Coronary artery (tissue), 2 donors: ENCODE measurements around the gene RARRES1.

ENCODE experiments used
- DNase-seq: peaks from one replicate; pipeline ENCODE4 v3.0.0-alpha.2; 2017; ENCODE audit warnings: low spot score
- H3K27ac ChIP-seq, 2 donors: fragments of 200-600 bp; sonication (generic); one replicate each; pipeline ENCODE4 v1.5.1; 2016 to 2019
- H3K4me3 ChIP-seq: fragments of 200-600 bp; sonication (generic); 2 replicates; pipeline ENCODE4 v1.5.1; 2016; ENCODE audit warnings: mild to moderate bottlenecking, moderate library complexity
- TF ChIP-seq, protein P1 (sequence below): fragments of 200-600 bp; sonication (generic); IDR thresholded peaks from one replicate; pipeline ENCODE4 v1.5.1; 2019; ENCODE audit warnings: antibody characterized with exemption

RARRES1 gene

DNA sequence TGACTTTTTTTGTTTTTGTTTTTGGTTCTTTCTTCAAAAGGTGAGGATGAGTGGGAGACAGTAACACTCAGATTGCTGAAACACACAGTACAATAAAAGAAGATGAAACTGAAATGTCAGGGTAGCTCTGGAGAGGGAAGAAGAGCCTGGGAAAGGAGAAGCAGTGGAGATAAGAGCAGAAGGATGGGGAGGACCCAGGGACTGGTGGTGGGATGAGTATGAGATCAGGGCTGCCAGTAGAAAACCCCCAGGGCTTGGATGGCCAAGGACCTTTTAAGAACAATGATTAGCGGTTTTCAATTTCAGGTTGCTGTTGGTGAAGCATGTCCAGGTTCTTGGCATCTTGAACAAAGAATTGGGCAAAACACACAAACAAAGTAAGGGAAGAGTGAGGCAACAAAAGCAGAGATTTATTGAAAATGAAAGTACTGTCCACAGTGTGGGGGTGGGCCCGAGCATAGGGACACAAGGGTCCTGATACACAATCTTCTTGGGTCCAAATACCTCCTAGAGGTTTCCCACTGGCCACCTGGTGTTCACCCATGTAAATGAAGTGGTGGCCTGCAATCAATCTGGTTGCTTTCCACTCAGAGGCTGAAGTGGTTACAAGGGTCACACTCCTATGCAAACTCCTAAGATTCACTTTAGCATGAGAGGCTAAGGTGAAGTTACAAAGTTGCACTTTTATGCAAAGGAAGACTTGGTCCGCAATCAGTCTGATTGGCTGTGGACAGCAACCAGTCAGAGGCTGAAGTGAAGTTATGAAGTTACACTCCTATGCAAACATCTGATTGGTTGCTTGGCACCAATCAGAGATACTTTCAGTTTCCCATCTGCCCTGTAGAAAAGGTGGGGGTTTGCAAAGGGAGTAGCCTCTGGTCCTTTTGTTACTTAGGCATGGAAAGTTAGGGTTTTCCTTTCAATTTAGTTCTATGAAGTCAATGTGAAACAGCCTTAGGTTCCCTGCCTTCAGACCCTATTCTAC is 43.5 kb upstream of the RARRES1 start:
- DNase-seq = no peak
- Histone ChIP-seq H3K27ac (peak overlapping the region in 1 of 2 donors; percentile 16), H3K4me3 (no peak overlapping the region)
- TF ChIP-seq, protein P1, sequence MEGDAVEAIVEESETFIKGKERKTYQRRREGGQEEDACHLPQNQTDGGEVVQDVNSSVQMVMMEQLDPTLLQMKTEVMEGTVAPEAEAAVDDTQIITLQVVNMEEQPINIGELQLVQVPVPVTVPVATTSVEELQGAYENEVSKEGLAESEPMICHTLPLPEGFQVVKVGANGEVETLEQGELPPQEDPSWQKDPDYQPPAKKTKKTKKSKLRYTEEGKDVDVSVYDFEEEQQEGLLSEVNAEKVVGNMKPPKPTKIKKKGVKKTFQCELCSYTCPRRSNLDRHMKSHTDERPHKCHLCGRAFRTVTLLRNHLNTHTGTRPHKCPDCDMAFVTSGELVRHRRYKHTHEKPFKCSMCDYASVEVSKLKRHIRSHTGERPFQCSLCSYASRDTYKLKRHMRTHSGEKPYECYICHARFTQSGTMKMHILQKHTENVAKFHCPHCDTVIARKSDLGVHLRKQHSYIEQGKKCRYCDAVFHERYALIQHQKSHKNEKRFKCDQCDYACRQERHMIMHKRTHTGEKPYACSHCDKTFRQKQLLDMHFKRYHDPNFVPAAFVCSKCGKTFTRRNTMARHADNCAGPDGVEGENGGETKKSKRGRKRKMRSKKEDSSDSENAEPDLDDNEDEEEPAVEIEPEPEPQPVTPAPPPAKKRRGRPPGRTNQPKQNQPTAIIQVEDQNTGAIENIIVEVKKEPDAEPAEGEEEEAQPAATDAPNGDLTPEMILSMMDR = no peak

DNA sequence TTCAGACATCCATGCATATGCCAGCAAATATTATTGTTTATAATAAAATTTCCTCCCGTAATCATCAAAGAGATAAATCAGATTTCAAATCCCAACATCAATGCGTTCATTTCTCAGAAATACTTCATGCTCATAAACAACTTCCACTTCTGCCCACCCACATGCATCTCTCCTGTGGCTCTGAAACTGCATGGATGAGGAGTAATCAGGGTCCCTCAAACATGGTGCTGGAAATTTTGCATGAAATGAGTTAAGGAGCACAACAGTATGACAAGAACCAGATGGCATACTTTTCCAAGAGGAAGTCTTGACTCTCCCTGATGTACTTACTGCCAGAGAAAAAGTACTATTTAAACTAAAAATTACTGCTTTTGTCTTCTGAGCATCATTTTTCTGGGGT is 42.7 kb upstream of the RARRES1 start:
- no peak overlapping the region for H3K27ac ChIP-seq
- DNase-seq = no peak
- no peak overlapping the region for H3K4me3 ChIP-seq
- TF ChIP-seq, protein P1 = no peak

DNA sequence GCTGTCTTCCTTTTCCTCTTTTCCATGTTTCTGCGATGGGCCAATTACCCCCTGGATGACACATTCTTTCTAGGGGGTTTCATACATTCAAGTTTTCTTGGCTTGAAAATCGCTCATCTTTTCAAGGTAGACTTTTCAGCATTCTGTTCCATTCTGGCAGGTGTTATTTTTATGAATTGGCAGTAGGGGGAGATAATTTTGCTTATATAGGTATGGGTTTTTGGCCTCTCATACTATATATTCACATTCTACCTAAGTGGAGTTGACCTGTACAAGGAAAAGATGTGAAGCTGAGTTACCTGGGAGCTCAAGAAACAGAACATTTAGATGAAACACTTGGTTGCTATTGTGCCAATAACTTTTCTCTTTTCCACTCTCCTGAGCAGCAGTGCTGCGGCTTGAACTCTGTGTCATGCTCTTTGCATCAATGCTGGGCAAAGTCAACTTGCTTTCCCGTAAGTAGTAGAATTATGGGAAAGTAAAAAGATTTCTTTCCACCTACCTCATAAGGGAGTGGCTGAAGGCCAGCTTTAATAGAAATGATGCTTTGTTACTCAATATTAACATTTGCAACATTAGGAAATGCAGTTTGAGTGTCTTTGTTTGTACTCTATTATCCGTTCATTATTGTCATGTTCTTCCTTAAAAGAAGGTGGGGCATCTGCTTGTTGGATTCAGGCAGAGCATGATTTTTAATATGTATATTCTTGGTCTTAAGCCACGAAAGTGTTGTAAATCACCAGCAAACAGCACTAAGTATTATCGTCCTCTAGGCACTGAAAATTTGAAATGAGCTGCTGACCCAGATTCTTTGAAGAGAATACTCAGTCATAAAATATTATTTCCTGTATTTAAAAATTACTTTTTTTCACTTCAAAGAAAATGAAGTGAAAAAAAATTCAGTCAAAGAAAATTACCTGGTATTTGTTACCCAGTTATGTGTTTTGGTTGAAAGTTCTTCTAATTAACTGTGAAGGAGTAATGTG is 41.9 kb upstream of the RARRES1 start:
- no peak for DNase-seq
- TF ChIP-seq, protein P1 = no peak
- Histone ChIP-seq H3K27ac (no peak overlapping the region), H3K4me3 (no peak overlapping the region)

DNA sequence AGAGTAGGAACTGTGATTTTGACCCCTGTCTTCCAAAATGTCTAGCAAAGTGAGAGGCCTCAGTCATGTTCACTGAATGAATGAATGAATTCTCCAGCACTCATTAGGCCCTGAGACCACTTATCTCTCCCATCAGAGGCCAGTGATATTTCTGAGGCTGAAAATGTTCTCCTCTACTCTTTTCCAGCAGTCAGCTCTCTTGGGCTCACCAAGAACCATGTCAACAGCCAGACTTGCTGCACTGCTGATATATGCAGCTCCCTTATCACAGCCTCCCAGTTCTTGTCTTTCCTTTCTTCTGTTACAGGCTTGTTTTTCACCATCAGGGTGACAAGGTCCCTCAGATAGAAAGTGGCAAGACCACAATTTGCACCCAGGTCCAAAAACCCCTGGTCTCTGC is 40.9 kb upstream of the RARRES1 start:
- Histone ChIP-seq H3K4me3 (no peak overlapping the region), H3K27ac (no peak overlapping the region)
- DNase-seq = no peak
- TF ChIP-seq, protein P1 = no peak

DNA sequence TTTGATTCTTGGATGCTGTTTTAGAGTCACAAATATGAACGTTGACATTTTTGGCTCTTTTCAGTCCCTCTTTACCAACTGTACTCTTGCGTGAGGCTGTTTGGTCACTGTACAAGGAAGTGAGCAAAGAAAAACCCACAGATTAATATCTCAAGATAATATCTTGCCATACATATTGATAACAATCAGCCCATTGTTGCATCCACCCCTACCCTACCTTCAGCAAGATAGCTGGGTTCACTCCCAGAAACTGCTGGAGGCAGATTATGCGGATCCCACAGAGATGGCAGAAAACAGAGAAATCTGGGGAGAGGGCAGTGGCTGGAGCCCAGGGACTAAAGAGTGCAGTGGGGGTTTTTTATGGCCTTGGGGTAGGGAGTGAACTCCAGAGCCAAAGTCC is 39.7 kb upstream of the RARRES1 start:
- peak overlapping the region in 1 of 2 donors; percentile 38 for H3K27ac ChIP-seq
- no peak for DNase-seq
- TF ChIP-seq, protein P1 = no peak
- H3K4me3 ChIP-seq = no peak overlapping the region

DNA sequence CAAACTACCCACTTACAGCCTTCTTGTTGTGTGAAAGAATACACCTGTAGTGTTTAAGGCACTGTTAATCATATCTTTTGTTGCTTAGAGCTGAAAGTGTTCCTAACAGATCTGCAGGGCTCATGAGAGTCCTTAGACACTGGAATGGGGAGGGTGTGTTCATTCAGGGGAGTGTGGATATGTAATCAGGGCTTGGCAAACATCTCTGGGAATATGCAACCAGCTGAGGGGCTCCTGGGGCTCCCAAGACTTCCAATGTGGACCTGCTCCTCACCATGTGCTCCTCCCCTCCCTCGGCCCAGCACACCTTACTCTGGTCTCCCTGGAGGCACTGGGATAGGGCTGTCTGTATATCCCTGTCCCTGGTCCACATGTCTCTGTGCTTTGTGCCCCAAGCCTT is 39.3 kb upstream of the RARRES1 start:
- H3K27ac ChIP-seq = peak overlapping the region in 1 of 2 donors; percentile 38
- no peak overlapping the region for H3K4me3 ChIP-seq
- no peak for DNase-seq
- TF ChIP-seq, protein P1 = no peak
